ENCODE measurements around the gene LZTFL1.

DNA sequence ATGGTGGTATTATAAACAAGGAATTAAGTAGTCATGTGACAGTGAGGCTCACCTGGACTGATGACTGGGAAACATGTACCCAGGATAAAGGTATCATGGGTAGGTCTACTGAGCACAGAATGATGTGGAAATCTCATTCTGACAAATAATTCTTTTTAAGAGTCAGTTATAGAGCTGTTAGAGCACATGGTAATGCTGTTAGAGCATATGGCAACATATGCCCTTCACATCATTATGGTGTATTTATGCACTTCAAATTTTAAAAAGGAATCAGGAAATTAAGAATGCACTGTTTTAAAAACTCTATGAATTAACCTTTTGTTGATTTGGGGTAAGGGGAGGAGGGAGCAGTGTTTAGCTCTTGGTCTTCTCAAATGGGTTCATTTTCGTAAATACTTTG, 47.3 kb downstream of the LZTFL1 start:
- TF ChIP-seq POLR2A (IDR thresholded peaks at IDR 0.05) (no peak), EP300 (IDR thresholded peaks at IDR 0.05) (no peak), POLR2AphosphoS5 (IDR thresholded peaks at IDR 0.05) (no peak), CTCF (IDR thresholded peaks at IDR 0.05) (no peak)

Data from gastroesophageal sphincter (tissue), 3 donors.